Measurements from ENCODE around the gene DLEC1. TPM values are rescaled to one million over a fixed set of nuclear protein-coding genes. Genes with fewer than 3 reads are reported as not detected.

The DLEC1 gene
- total and polyA plus RNA-seq, 9 of the 15 experiments (the other 6 are each of a cell fraction or from before 2014, with no cell fraction given) = 0.07 to 0.08 TPM; not detected in 7

DNA sequence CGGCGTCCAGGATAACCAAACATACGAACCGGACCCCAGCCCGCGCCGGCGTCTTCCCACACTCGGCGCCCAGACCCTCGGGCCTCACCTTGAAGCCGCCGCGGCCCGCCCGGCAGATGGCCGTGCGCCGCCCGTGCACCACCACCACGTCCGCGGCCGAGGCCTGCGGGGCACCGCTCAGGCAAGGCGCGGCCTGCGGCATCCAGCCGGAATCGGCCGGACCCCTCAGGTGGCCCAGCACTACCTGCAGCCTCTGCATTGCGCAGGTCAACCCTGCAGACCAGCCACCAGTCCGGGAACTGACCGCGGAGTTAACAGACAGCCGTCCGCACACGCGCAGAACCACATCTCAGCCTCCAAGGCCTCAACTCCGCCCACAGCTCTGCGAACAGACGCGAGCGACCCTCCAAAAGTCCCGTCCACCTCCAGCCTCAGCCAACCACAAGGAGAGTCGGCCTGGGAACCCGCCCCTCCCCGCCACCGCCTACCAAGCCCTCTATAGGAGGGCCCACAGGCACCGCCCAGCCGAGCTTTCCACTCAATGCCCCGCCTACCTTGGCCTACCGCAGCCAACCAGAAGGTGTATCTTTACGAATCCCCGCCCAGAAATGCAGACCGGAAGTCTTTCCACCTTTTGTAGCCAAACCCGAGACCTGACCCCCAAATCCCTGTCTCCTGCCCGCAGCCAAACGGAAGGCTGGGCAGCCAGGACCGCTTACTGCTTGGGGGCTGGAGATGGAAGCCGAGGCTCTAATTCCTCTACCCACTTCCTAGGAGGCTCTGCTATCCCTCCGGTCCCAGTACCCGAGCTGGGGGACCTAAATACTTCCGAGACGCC is 98.0 kb downstream of the DLEC1 start, which contains the start of gene ACAA1 (continued):
- peak in 1 of 2 experiments; percentile 74; a peak in 2 of 4 replicates for TF ChIP-seq TEAD1 (CRISPR knock-in tag; IDR thresholded peaks at IDR 0.05)
- peak; percentile 94 for TF ChIP-seq POLR2H (tag; IDR thresholded peaks at IDR 0.05; ENCODE audit: low read depth)
- TF ChIP-seq NCOA1 (IDR thresholded peaks at IDR 0.05; ENCODE audit: low read depth) = no peak
- TF ChIP-seq SIN3A (IDR thresholded peaks at IDR 0.05; ENCODE audit: borderline replicate concordance in 2 of 2, control insufficient read depth in 1 of 2, low read depth in 2 of 2, low read length in 2 of 2) = 0 out of 4 replicates have a peak, but pooled peaks of 1 of the 2 experiments have one; percentile 8
- TF ChIP-seq PHB (CRISPR knock-in tag; IDR thresholded peaks at IDR 0.05) = no peak
- peak; percentile 54; the same call in 1 of the 2 replicates for TF ChIP-seq PML (IDR thresholded peaks at IDR 0.05; ENCODE audit: low read length)
- peak; percentile 55; the same call in 1 of the 2 replicates for TF ChIP-seq ZBTB7A (IDR thresholded peaks at IDR 0.05; ENCODE audit: borderline replicate concordance, control insufficient read depth, low read depth, low read length)
- TF ChIP-seq PPARD (CRISPR knock-in tag; IDR thresholded peaks at IDR 0.05) = no peak
- no peak for TF ChIP-seq EGR1 (conservative IDR thresholded peaks at IDR 0.05)
- TF ChIP-seq NR1H2 (CRISPR knock-in tag; IDR thresholded peaks at IDR 0.05) = no peak
- no peak for TF ChIP-seq CHD4 (IDR thresholded peaks at IDR 0.05; ENCODE audit: insufficient read depth, insufficient replicate concordance, low read depth, low read length, poor library complexity, severe bottlenecking)
- TF ChIP-seq, protein P1, sequence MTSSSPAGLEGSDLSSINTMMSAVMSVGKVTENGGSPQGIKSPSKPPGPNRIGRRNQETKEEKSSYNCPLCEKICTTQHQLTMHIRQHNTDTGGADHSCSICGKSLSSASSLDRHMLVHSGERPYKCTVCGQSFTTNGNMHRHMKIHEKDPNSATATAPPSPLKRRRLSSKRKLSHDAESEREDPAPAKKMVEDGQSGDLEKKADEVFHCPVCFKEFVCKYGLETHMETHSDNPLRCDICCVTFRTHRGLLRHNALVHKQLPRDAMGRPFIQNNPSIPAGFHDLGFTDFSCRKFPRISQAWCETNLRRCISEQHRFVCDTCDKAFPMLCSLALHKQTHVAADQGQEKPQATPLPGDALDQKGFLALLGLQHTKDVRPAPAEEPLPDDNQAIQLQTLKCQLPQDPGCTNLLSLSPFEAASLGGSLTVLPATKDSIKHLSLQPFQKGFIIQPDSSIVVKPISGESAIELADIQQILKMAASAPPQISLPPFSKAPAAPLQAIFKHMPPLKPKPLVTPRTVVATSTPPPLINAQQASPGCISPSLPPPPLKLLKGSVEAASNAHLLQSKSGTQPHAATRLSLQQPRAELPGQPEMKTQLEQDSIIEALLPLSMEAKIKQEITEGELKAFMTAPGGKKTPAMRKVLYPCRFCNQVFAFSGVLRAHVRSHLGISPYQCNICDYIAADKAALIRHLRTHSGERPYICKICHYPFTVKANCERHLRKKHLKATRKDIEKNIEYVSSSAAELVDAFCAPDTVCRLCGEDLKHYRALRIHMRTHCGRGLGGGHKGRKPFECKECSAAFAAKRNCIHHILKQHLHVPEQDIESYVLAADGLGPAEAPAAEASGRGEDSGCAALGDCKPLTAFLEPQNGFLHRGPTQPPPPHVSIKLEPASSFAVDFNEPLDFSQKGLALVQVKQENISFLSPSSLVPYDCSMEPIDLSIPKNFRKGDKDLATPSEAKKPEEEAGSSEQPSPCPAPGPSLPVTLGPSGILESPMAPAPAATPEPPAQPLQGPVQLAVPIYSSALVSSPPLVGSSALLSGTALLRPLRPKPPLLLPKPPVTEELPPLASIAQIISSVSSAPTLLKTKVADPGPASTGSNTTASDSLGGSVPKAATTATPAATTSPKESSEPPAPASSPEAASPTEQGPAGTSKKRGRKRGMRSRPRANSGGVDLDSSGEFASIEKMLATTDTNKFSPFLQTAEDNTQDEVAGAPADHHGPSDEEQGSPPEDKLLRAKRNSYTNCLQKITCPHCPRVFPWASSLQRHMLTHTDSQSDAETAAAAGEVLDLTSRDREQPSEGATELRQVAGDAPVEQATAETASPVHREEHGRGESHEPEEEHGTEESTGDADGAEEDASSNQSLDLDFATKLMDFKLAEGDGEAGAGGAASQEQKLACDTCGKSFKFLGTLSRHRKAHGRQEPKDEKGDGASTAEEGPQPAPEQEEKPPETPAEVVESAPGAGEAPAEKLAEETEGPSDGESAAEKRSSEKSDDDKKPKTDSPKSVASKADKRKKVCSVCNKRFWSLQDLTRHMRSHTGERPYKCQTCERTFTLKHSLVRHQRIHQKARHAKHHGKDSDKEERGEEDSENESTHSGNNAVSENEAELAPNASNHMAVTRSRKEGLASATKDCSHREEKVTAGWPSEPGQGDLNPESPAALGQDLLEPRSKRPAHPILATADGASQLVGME (CRISPR knock-in tag; IDR thresholded peaks at IDR 0.05) = peak; percentile 75; the same call in 1 of the 2 replicates
- no peak for TF ChIP-seq NFRKB (IDR thresholded peaks at IDR 0.05; ENCODE audit: low read depth)
- TF ChIP-seq ELF4 (CRISPR knock-in tag; IDR thresholded peaks at IDR 0.05) = peak; percentile 93
- no peak for TF ChIP-seq ZNF589 (CRISPR knock-in tag; IDR thresholded peaks at IDR 0.05; ENCODE audit: low read depth)
- no peak for TF ChIP-seq ZNF551 (CRISPR knock-in tag; IDR thresholded peaks at IDR 0.05)
- TF ChIP-seq SIN3B (IDR thresholded peaks at IDR 0.05; ENCODE audit: low read depth) = peak; percentile 50
- no peak for TF ChIP-seq HDAC3 (IDR thresholded peaks at IDR 0.05; ENCODE audit: borderline replicate concordance, partially characterized antibody)
- TF ChIP-seq ZNF134 (CRISPR knock-in tag; conservative IDR thresholded peaks at IDR 0.05) = no peak
- TF ChIP-seq, protein P2, sequence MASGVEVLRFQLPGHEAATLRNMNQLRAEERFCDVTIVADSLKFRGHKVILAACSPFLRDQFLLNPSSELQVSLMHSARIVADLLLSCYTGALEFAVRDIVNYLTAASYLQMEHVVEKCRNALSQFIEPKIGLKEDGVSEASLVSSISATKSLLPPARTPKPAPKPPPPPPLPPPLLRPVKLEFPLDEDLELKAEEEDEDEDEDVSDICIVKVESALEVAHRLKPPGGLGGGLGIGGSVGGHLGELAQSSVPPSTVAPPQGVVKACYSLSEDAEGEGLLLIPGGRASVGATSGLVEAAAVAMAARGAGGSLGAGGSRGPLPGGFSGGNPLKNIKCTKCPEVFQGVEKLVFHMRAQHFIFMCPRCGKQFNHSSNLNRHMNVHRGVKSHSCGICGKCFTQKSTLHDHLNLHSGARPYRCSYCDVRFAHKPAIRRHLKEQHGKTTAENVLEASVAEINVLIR (CRISPR knock-in tag; IDR thresholded peaks at IDR 0.05) = 0 out of 2 replicates have a peak, but pooled peaks have one; percentile 23
- TF ChIP-seq YBX1 (IDR thresholded peaks at IDR 0.05) = no peak
